ENCODE results near the gene HIBCH.
"Not testable (repeated sequence)": the region's sequence is repeated elsewhere in the genome, so short reads cannot be mapped to it uniquely, and the experiment has no call there.

Gene HIBCH

DNA sequence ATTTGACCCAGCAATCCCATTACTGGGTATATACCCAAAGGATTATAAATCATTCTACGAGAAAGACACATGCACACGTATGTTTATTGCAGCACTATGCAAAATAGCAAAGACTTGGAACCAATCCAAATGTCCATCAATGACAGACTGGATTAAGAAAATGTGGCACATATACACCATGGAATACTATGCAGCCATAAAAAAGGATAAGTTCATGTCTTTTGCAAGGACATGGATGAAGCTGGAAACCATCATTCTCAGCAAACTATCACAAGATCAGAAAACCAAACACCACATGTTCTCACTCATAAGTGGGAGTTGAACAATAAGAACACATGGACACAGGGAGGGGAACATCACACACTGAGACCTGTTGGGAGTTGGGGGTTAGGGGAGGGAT is 96.9 kb downstream of the HIBCH start:
- DNase-seq: not testable (repeated sequence)

DNA sequence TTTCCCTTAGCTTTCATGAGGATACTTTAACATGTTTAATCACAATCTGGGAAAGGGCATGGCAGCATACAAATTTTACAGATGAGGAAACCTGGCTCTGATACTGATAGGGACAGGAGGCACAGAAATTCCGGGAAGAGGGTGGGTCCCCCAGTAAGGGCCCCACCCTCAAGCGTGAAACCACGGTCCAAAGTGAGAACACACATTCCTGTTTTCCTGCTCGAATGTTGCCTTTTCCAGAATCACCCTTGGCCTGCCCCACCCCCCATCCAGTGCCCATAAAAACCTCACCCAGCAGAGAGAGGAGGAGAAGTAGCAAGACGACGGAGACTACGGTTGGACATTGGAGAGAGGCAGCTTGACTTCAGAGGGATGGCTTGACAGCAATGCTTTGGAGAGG is 98.2 kb downstream of the HIBCH start:
- no peak for DNase-seq

- no peak for DNase-seq
Measured at GRCh38 chr2:190219186-190219585, 100.4 kb downstream of the HIBCH start.

- DNase-seq: no peak
Measured at GRCh38 chr2:190217616-190218015, 102.0 kb downstream of the HIBCH start.

- peak; percentile 44 for DNase-seq
Measured at GRCh38 chr2:190216829-190217228, 102.8 kb downstream of the HIBCH start.

GRCh38 chr2:190215620-190216019 is 104.0 kb downstream of the HIBCH start:
- DNase-seq: no peak

GRCh38 chr2:190214426-190215194 is 105.0 kb downstream of the HIBCH start:
- no peak for DNase-seq

DNA sequence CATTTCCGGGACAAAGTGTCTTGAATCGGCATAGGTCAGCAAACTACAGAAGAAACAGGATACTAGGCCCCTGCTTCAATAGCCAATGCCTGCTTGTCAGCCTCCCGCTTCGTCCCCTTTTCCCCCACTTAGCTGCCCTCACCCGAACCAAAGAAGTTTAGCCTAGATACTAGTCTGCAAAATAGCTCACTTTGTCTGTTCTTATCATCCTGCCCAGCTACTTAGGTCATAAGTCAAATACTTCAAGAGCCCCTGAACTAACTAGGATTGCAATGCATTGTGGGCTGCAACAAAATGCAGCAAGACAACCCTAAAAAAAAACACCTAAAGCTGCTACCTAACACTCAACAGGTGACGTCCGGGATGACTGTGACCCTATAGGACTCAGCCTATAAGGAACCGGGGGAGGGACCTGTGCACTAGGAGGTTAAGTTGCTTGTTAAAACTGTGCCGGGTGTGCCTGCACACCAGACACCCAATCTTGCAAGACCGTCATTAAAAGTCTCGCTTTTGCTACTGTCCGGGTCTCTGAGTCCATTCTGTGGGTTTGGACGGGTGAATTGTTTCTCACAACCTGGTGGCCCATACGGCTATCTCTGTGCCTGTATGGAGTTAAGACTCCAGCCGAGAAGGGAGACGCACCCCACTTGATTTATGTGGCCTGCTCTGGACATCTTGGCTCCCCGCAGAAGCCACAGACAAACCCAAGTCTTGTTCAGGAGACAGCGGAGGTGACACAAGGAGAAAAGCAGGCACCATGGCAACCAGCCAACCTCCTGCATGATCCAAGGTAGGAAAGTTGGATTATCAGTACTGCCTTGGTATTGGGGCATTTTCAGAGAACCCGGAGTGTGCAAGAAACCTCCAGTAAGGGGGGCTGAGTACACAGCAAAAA is 105.9 kb downstream of the HIBCH start:
- no peak for DNase-seq

DNA sequence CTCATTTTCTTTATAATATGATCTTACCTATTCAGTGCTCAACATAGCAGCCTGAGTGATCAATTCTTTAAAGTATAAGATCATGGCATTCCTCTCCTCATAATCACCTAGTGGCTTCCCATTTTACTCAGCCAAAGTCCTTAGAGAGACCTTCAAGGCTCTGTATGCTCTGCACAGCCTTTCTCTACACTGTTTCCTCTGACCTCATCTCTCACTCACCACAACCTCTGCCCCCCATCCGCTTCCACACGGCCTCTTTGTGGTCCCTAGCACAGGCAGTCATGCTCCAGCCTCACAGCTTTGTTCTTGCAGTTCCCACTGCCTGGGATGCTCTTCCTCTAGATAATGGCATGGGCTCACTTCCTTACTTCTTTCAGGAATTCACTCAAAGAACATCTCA is 109.2 kb downstream of the HIBCH start:
- DNase-seq: no peak

DNA sequence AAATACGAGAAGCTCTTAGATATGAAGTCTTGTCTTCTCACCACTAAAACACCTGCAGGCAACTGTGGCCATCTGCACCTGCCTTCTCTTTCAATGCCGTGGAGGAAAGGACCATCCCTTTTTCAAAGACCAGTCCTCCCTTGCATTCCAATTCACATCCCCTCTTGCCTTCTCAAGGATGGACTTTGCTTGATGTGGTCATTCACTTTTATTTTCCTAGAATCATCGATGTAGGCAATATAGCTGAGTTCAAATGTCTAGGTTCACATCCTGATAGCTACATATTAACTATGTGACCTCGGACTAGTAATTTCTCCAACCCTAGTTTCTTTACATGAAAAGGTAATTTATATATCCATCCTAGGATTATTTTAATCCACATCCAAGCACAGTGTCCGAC is 110.1 kb downstream of the HIBCH start:
- no peak for DNase-seq

- no peak for DNase-seq
Measured at GRCh38 chr2:190207930-190208329, 111.7 kb downstream of the HIBCH start.

DNA sequence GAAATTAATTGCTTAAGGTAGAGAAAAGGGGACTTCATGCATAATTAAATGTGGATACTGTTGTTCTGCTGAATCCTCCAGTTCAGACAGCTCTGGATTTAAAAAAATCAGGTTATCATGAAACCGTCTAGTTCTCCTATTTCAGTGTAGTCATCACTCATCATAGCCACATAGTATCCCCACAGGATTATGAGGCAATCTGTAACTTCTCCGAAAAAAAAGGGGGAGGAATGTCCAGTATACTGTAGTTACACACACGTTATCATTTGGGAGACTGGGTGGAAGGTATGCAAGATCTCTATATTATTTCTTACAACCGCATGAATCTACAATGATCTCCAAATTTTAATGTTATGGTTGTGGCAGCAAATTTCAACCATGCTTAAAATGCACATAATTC is 114.0 kb downstream of the HIBCH start:
- DNase-seq: no peak

- no peak for DNase-seq
Measured at GRCh38 chr2:190202604-190203003, 117.0 kb downstream of the HIBCH start.

GRCh38 chr2:190202018-190202417 is 117.6 kb downstream of the HIBCH start:
- DNase-seq: no peak

GRCh38 chr2:190200603-190201002 is 119.0 kb downstream of the HIBCH start:
- no peak for DNase-seq

DNA sequence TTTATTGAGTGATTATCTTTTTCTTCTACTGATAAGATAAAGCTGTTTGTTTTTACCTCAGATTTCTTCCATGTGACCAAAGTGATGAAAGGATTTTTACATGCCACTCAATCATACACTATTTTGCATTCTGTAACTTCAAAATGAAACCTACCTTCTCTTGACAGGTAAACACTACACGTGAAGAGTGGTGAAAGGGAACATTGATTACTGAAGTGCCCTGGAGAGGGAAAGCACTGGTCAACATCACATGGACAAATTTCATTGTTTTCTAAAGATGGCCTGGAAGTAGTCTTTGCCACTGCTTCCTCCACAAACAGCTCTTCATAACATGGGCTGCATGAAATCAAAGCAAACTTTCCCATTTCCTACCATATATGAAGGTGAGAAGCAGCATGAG is 120.1 kb downstream of the HIBCH start:
- DNase-seq: no peak

GRCh38 chr2:190199109-190199508 is 120.5 kb downstream of the HIBCH start:
- DNase-seq: no peak

GRCh38 chr2:190197143-190197720 is 122.4 kb downstream of the HIBCH start:
- DNase-seq: no peak

DNA sequence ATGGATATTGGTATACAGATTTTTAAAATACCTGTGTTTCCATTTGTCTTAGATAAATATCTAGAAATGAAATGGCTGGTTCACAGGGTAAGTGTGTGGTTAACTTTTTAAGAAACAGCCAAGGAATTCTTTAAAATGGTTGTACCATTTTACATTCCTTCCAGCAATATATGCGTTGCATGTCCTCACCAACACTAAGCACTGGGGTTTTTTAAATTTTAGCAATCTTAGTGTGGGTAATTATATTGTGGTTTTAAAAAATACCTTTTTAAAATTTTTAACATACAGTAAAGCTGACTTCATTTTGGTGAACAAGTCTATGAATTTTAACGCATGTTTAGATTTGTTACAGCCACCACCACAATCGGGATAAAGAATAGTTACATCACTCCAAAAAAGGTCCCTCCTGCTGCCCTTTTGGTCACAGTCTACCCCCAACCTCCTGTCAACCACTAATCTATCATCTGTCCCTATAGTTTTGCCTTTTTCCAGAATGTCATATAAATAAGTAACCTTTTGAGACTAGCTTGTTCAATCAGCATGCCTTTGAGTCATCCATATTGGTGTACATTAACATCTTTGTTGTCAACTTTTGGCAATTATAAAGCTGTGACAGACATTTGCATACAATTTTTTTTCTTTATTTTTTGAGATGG is 129.0 kb downstream of the HIBCH start:
- DNase-seq: no peak

GRCh38 chr2:190188289-190188688 is 131.3 kb downstream of the HIBCH start:
- DNase-seq: no peak

DNA sequence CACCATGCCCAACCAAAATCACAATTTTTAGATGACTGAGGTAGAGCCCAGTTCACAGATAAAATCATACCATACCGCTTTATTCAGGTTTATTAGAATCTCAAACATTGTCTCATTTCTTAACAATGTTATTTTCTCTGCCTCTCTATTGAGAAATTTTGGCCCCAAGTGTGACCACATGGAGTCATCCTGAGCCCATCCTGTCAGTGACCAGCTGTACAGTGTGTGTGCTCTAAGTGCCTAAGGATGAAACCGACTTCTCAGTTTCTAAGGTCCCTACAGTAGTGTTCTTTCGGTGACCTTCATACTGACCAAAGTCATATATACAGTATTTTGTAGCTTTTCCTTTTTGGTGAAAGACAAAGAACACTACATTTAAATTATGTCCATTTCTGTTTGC is 133.4 kb downstream of the HIBCH start:
- DNase-seq: no peak

DNA sequence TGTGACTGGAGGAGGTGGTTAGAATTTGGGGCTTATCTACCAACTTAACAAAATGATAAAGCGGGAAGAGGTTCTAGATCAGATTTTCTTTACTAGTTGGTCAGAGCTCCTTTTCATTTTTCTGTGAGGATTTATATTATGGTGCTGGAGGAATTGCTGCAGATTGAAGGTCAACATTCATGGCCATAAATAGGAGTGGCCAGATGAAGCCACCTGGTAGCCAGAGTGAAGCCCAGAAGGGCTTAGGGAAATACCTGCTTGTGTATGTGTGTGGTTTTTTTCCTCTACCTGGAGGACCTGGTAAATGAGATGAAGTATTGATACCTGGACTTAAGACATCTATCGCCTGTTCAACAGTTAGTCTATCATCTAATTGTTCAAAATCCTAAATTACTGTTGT is 134.2 kb downstream of the HIBCH start:
- DNase-seq: no peak

- no peak for DNase-seq
Measured at GRCh38 chr2:190184460-190184859, 135.2 kb downstream of the HIBCH start.
